Testis (tissue), 2 donors: Measurements from ENCODE around the gene PRMT3.
"Not testable (repeated sequence)": the region's sequence is repeated elsewhere in the genome, so short reads cannot be mapped to it uniquely, and the experiment has no call there.

Source experiments
- POLR2A ChIP-seq: fragments of 450-650 bp; IDR thresholded peaks from one replicate; pipeline ENCODE4 v1.6.1; 2017; ENCODE audit warnings: antibody characterized with exemption, mild to moderate bottlenecking, moderate library complexity
- TF ChIP-seq, protein P1 (sequence below), 3 experiments: fragments of 450-650 bp in 2 of 3; fragments of 200-600 bp in 1 of 3; sonication (generic) in 1 of 3; IDR thresholded peaks; one replicate each; pipeline ENCODE4 v1.5.1; 2016 to 2019; ENCODE audit warnings: antibody characterized with exemption in 3 of 3, mild to moderate bottlenecking in 2 of 3, moderate library complexity in 1 of 3

DNA sequence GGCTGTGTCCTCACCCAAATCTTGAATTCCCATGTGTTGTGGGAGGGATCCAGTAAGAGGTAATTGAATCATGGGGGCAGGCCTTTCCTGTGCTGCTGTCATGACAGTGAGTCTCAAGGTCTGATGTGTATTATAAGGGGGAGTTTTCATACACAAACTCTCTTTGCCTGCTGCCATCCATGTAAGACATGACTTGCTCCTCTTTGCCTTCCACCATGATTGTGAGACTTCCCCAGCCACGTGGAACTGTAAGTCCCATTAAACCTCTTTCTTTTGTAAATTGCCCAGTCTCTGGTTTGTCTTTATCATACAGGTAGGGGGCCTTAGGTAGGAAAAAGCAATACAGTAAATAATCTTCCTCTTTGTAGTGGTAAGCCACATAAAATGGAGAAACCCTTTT, 96.9 kb downstream of the PRMT3 start:
- TF ChIP-seq, protein P1, sequence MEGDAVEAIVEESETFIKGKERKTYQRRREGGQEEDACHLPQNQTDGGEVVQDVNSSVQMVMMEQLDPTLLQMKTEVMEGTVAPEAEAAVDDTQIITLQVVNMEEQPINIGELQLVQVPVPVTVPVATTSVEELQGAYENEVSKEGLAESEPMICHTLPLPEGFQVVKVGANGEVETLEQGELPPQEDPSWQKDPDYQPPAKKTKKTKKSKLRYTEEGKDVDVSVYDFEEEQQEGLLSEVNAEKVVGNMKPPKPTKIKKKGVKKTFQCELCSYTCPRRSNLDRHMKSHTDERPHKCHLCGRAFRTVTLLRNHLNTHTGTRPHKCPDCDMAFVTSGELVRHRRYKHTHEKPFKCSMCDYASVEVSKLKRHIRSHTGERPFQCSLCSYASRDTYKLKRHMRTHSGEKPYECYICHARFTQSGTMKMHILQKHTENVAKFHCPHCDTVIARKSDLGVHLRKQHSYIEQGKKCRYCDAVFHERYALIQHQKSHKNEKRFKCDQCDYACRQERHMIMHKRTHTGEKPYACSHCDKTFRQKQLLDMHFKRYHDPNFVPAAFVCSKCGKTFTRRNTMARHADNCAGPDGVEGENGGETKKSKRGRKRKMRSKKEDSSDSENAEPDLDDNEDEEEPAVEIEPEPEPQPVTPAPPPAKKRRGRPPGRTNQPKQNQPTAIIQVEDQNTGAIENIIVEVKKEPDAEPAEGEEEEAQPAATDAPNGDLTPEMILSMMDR (IDR thresholded peaks at IDR 0.05), result not testable (repeated sequence)
- TF ChIP-seq POLR2A, result not testable (repeated sequence)
